Measurements from ENCODE around the gene MMP14.

Gene MMP14

GRCh38 chr14:22884738-22885523 is 48.5 kb downstream of the MMP14 start:
- no peak for DNase-seq

DNA sequence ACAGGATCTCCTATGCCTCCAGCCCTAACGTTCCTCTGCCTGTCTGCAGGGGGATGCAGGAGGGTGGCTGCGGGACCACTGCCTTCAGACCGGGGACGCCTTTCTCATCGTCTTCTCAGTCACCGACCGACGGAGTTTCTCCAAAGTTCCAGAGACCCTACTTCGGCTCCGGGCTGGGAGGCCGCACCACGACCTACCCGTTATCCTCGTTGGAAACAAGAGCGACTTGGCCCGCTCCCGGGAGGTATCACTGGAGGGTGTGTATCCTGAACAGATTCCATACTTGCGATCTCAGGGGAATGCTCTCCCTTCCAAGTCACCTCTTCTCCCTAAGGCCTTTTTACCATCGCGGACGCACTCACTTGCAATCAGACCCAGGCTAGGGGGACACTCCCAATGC is 49.6 kb downstream of the MMP14 start:
- DNase-seq: no peak

DNA sequence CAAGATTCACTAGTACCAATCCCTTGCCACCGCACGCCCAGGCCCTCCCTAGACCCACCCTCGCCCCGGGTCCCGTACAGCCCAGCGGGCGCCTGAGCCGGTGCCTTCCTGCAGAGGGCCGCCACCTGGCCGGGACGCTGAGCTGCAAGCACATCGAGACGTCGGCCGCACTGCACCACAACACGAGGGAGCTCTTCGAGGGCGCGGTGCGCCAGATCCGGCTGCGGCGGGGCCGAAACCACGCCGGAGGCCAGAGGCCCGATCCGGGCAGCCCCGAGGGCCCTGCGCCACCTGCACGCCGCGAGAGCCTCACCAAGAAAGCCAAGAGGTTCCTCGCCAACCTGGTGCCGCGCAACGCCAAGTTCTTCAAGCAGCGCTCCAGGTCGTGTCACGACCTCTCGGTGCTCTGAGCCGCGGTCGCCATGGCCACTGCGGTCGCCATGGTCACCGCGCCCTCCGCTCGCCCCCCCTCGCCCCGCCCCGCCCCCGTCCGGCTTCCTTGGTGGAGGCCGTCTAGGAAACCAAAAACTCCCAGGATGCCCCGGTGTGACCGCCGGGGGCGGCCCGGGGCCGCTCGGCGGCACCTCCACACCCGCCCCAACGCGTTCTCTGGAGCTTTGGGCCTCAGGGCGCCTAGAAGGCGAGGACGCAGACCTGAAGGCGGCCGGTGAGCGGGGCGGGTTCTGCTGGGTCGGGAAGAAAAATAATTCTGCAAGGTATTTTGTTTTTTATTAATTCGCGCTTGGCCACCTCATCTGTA is 50.3 kb downstream of the MMP14 start:
- DNase-seq: peak; percentile 60 to 84 (median 67)

DNA sequence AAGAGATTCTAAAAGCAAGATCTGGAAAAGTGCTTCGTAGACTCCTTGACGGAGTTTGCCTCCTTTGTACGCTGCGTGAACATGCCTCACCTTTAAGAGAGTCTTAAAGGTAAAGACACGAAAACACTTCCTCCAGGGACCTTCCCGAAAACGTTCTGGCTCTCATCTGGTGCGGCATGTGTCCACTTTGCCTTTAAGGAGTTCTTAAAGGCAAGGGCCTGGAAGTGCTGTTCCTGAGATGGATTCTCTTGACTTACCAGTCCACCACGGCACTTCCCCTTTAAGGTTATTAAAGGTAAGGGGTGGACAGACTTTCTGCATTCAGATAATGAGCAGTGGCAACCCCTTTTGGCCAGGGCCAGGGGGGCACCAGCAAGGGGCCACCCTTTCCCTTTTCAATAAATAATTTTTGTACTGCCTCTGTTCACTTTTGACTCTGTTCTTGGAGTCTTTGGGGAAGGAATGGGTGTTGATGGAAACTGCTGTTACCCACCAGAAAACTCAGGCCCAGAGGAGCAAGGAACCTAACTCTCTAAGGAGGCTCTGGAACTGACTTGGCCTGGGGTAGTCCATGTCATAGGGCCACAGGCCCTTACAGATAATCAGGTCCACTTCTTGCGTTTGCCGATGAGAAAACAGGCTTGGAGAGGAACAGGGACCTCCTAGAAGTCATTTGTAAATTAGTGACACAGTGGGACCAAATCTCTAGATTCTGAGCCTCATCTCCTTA is 51.0 kb downstream of the MMP14 start:
- DNase-seq: peak in 3 of 5 experiments; percentile 7 to 69 (median 20)

GRCh38 chr14:22887990-22888378 is 51.6 kb downstream of the MMP14 start:
- peak in 1 of 5 experiments; percentile 28 for DNase-seq

DNA sequence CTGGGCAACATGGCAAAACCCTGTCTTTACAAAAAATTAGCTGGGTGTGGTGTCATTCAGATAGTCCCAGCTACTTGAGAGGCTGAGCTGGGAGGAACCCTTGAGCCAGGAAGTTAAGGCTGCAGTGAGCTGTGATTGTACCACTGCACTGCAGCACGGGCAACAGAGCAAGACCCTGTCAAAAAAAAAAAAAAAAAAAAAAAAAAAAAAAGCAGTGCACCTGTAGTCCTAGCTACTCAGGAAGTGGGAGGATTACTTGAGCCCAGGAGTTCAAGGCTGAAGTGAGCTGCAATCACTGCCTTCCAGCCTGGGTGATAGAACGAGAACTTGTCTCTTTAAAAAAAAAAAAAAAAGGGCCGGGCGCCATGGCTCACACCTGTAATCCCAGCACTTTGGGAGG is 52.3 kb downstream of the MMP14 start:
- DNase-seq: peak in 1 of 5 experiments; percentile 36

GRCh38 chr14:22890416-22890815 is 54.0 kb downstream of the MMP14 start:
- DNase-seq: no peak

DNA sequence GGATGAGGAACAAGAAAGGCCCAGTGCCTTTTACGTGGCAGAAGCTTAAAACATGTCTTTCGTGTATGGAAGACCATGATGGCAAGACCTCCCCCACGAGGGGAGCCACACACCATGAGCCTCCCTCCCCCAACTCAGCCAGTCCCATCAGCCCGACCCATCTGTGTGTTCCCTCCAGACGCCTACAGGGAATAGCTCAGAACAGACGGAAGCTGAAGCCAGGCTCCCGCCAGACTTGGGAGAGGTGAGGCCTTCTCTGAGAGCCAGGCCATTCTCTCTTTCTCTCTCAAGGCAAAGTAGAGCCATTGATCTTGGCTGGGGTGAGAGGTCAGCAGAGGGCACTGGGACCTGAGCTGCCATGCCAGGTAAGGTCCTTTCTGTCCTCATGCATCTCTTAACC is 56.1 kb downstream of the MMP14 start:
- no peak for DNase-seq

- no peak for DNase-seq
Observed at GRCh38 chr14:22893706-22894105, 57.3 kb downstream of the MMP14 start.

DNA sequence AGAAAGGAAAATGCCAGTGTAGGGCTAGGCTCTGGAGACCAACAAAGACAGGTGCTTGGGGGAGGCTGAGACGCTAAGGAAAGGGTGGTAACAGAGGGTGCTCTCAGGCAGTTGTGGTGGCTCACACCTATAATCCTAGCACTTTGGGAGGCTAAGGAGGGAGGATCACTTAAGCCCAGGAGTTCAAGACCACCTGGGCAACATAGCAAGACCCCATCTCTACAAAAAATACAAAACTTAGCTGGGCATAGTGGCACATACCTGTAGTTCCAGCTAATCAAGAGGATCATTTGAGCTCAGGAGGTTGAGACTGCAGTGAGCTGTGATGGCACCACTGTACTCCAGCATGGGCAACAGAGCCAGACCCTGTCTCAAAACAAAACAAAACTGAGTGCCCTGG is 59.0 kb downstream of the MMP14 start:
- no peak for DNase-seq

DNA sequence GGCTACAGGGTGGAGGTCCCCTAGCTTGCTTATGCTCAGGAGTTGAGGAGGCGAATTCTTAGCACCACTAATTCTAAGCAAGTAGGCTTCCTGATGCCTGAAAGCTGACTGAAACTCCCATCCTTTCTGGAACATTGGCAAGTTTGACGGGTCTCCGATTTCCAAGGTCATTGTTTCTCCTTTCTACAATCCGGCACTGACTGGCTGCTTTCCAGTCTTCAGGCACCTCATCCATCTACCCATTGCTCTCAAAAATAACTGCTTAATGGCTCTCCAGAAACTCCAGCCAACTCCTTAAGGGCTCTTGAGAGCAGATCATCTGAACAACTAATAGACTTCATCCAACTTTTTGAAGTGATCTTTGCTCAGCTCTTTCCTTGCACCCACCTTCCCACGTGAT is 60.0 kb downstream of the MMP14 start:
- no peak for DNase-seq

- no peak for DNase-seq
Observed at GRCh38 chr14:22896760-22897159, 60.4 kb downstream of the MMP14 start.

GRCh38 chr14:22897357-22897756 is 61.0 kb downstream of the MMP14 start:
- DNase-seq: no peak
